Measurements from ENCODE around the gene NECAB3. TPM values are rescaled to one million over a fixed set of nuclear protein-coding genes. Genes with fewer than 3 reads are reported as not detected.

The NECAB3 gene
- total RNA-seq, 4 donors from 2014 or later, result 34.1 to 43.4 (median 39.9) TPM

- Histone ChIP-seq H3K36me3 (peaks cover 8 to 51% (median 43%) of the 10 kb centered on the region in 4 donors), H3K9me3 (no peaks in the 10 kb centered on the region), H3K4me1 (peaks cover 0 to 5% (median 0%) of the 10 kb centered on the region in 4 donors), H3K27me3 (no peaks in the 10 kb centered on the region), H3K27ac (replicated peaks in 1 of 4) (no peak overlapping the region), H3K4me3 (no peak overlapping the region)
- WGBS, result 94% methylated on average over 4 of the region's 4 CpGs
- intact Hi-C loops (cut with DNase I), result no loop called here
- no peak for DNase-seq (ENCODE audit: extremely low spot score)
- TF ChIP-seq POLR2A (IDR thresholded peaks at IDR 0.05; ENCODE audit: low read depth) (no peak), POLR2AphosphoS5 (IDR thresholded peaks at IDR 0.05) (no peak), EP300 (IDR thresholded peaks at IDR 0.05) (no peak)
- TF ChIP-seq, protein P1, sequence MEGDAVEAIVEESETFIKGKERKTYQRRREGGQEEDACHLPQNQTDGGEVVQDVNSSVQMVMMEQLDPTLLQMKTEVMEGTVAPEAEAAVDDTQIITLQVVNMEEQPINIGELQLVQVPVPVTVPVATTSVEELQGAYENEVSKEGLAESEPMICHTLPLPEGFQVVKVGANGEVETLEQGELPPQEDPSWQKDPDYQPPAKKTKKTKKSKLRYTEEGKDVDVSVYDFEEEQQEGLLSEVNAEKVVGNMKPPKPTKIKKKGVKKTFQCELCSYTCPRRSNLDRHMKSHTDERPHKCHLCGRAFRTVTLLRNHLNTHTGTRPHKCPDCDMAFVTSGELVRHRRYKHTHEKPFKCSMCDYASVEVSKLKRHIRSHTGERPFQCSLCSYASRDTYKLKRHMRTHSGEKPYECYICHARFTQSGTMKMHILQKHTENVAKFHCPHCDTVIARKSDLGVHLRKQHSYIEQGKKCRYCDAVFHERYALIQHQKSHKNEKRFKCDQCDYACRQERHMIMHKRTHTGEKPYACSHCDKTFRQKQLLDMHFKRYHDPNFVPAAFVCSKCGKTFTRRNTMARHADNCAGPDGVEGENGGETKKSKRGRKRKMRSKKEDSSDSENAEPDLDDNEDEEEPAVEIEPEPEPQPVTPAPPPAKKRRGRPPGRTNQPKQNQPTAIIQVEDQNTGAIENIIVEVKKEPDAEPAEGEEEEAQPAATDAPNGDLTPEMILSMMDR (IDR thresholded peaks at IDR 0.05), result no peak
Observed at GRCh38 chr20:33621717-33622400, 52.4 kb downstream of the NECAB3 start.

DNA sequence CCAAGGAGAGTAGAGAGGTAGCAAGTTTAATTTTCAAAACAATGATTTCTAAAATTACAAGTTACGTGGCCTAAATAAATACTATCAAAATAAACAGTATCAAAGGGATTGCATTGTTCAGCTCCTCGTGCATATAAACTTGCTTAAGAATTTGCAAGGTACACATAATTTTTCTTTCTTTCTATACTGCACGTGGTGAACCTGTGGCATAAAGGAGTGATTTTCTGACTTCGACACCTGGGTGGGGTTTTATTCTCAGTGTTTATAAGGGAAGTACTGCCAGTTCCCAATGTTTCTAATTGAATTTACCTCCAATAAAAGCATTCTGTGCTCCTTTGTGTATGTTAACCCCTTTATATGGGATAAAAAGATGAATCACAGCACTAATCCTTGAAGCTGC lies 62.2 kb downstream of the NECAB3 start:
- intact Hi-C loops (cut with DNase I), result no loop called here
- DNase-seq (ENCODE audit: extremely low spot score), result no peak
- TF ChIP-seq POLR2AphosphoS5 (IDR thresholded peaks at IDR 0.05) (no peak), EP300 (IDR thresholded peaks at IDR 0.05) (no peak), POLR2A (IDR thresholded peaks at IDR 0.05; ENCODE audit: low read depth) (no peak)
- TF ChIP-seq, protein P1 (IDR thresholded peaks at IDR 0.05), result no peak
- no peaks in the 10 kb centered on the region for H3K27me3 ChIP-seq
- H3K4me3 ChIP-seq, result no peak overlapping the region
- no peak overlapping the region for H3K27ac ChIP-seq (replicated peaks in 1 of 4)
- no peaks in the 10 kb centered on the region for H3K4me1 ChIP-seq
- peaks cover 0 to 78% (median 50%) of the 10 kb centered on the region in 4 donors for H3K36me3 ChIP-seq
- 52% methylated on average over 4 of the region's 4 CpGs for WGBS
- H3K9me3 ChIP-seq, result no peaks in the 10 kb centered on the region

DNA sequence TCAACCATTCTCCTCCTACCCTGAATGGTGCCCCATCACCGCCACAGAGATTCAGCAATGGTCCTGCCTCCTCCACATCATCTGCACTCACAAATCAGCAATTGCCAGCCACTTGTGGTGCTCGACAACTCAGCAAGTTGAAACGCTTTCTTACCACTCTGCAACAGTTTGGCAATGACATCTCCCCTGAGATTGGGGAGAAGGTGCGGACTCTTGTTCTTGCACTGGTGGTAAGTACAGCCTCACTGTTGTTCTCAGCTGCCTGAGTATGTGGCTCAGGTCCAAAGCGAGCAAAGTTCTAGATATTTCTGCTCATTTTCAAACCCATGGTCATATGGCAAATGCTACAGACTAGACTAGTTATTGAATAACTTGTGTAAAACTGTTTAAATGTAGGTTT lies 63.1 kb downstream of the NECAB3 start:
- TF ChIP-seq POLR2A (IDR thresholded peaks at IDR 0.05; ENCODE audit: low read depth), result no peak
- TF ChIP-seq, protein P1 (IDR thresholded peaks at IDR 0.05), result no peak
- no peak for TF ChIP-seq EP300 (IDR thresholded peaks at IDR 0.05)
- TF ChIP-seq POLR2AphosphoS5 (IDR thresholded peaks at IDR 0.05), result no peak
- peaks cover 0 to 81% (median 46%) of the 10 kb centered on the region in 4 donors for H3K36me3 ChIP-seq
- intact Hi-C loops (cut with DNase I), result no loop called here
- no peak for DNase-seq (ENCODE audit: extremely low spot score)
- H3K27me3 ChIP-seq, result no peaks in the 10 kb centered on the region
- H3K27ac ChIP-seq (replicated peaks in 1 of 4), result no peak overlapping the region
- no peaks in the 10 kb centered on the region for H3K9me3 ChIP-seq
- 90% methylated on average over 5 of the region's 5 CpGs for WGBS
- H3K4me1 ChIP-seq, result no peaks in the 10 kb centered on the region
- no peak overlapping the region for H3K4me3 ChIP-seq

- no peak for TF ChIP-seq POLR2A (IDR thresholded peaks at IDR 0.05; ENCODE audit: low read depth)
- no peak for TF ChIP-seq POLR2AphosphoS5 (IDR thresholded peaks at IDR 0.05)
- no peak for TF ChIP-seq EP300 (IDR thresholded peaks at IDR 0.05)
- TF ChIP-seq, protein P1 (IDR thresholded peaks at IDR 0.05), result no peak
- DNase-seq (ENCODE audit: extremely low spot score), result no peak
- H3K9me3 ChIP-seq, result no peaks in the 10 kb centered on the region
- H3K36me3 ChIP-seq, result peaks cover 0 to 66% (median 40%) of the 10 kb centered on the region in 4 donors
- peaks cover 0 to 7% (median 5%) of the 10 kb centered on the region in 4 donors for H3K4me1 ChIP-seq
- H3K27ac ChIP-seq (replicated peaks in 1 of 4), result no peak overlapping the region
- no peaks in the 10 kb centered on the region for H3K27me3 ChIP-seq
- no peak overlapping the region for H3K4me3 ChIP-seq
- WGBS, result 94% methylated on average over 2 of the region's 2 CpGs
- intact Hi-C loops (cut with DNase I), result no loop called here
Observed at GRCh38 chr20:33609504-33609903, 64.7 kb downstream of the NECAB3 start.

Other genes starting within 250 kb of the NECAB3 start
- gene SNTA1, start 230.7 kb downstream of the NECAB3 start, total RNA-seq, result 10 to 100 TPM; 24.1 to 51.6 (median 42.3) TPM
- gene CBFA2T2, start 184.3 kb downstream of the NECAB3 start, total RNA-seq, result 10 to 100 TPM; 11.3 to 17.7 (median 14.6) TPM
- gene C20orf144, start 12.1 kb downstream of the NECAB3 start, total RNA-seq, result under 1 TPM in 1 of 4 donors, not detected in 3; 0.23 TPM
- 1 to 10 TPM; 1.3 to 2.5 (median 2.0) TPM for gene ACTL10, start 7.5 kb downstream of the NECAB3 start, total RNA-seq
- gene E2F1, start 12.0 kb upstream of the NECAB3 start, total RNA-seq, result 1 to 10 TPM; 1.8 to 5.0 (median 2.9) TPM
- 10 to 100 TPM in 2 of 4 donors, 1 to 10 TPM in 2; 4.5 to 13.0 (median 9.2) TPM for gene PXMP4, start 45.9 kb upstream of the NECAB3 start, total RNA-seq
- 1 to 10 TPM; 1.7 to 4.2 (median 3.4) TPM for gene ZNF341, start 57.6 kb upstream of the NECAB3 start, total RNA-seq
- gene CHMP4B, start 136.9 kb upstream of the NECAB3 start, total RNA-seq, result 100 to 1,000 TPM in 2 of 4 donors, 10 to 100 TPM in 2; 90.8 to 116 (median 100) TPM